HepG2 (cell line): ENCODE results near the gene CHST12. TPM values are rescaled to one million over a fixed set of nuclear protein-coding genes. Genes with fewer than 3 reads are reported as not detected.

Experiments used
- ATAC-seq: fragments of 200-7000 bp; cut with Tn5 transposase; 3 replicates; pipeline ENCODE4 v1.9.1; 2020; ENCODE audit warnings: mild to moderate bottlenecking, moderate library complexity
- BruUV-seq: library from RNA; stranded (reverse); fragments of 400-500 nt; replicated peaks from 2 replicates; lab custom pipeline; 2021; lab: Mats Ljungman, UMichigan
- CTCF ChIA-PET: fragments of 300-600 bp; formaldehyde crosslinking; extraction: SDS; loops from one replicate; lab custom pipeline; 2021; ENCODE audit warnings: low total read pairs, inconsistent platforms, low intra/inter-chr PET ratio; lab: Yijun Ruan, JAX
- POLR2A ChIA-PET: fragments of 350-600 bp; sonication (Branson Sonifier 250); formaldehyde crosslinking; loops from one replicate; lab custom pipeline; 2020; ENCODE audit warnings: antibody characterized with exemption, inconsistent platforms; lab: Yijun Ruan, JAX
- DNase-seq: peaks from one replicate; pipeline ENCODE4 v3.0.0-alpha.2; 2015; ENCODE audit warnings: low spot score
- FAIRE-seq: peaks from 3 replicates; lab custom pipeline; 2011; peaks lifted over from hg19 to GRCh38; lab: Jason Lieb, UNC
- H2AFZ ChIP-seq: one replicate; pipeline ENCODE4 v1.6.1; 2011; ENCODE audit warnings: low read length, inconsistent platforms
- H3K27ac ChIP-seq: fragments of 300-600 bp; 3 replicates; pipeline ENCODE4 v1.8.0; 2011; ENCODE audit warnings: mixed run types, mild to moderate bottlenecking, mixed read lengths, low read length, inconsistent platforms; ENCODE audit not compliant: insufficient read depth; ENCODE audit errors: extremely low read length
- H3K27me3 ChIP-seq, 2 experiments: fragments of 200-600 bp in 1 of 2; 2 replicates in 1 of 2; 3 replicates in 1 of 2; pipeline versions ENCODE4 v1.6.0 to v1.8.0; 2011; ENCODE audit warnings: low read length in 2 of 2, mild to moderate bottlenecking in 2 of 2, moderate library complexity in 2 of 2, inconsistent platforms in 1 of 2; ENCODE audit not compliant: insufficient read depth in 2 of 2, control insufficient read depth in 1 of 2
- H3K36me3 ChIP-seq, 2 experiments: fragments of 200-600 bp in 1 of 2; replicated peaks in 1 of 2; 2 replicates in 1 of 2; 3 replicates in 1 of 2; pipeline versions ENCODE4 v1.5.1 to v1.8.0; 2011; ENCODE audit warnings: low read length in 2 of 2, inconsistent platforms in 1 of 2; ENCODE audit not compliant: insufficient read depth in 2 of 2, control insufficient read depth in 1 of 2
- H3K4me1 ChIP-seq: 2 replicates; pipeline ENCODE4 v1.5.1; 2012; ENCODE audit warnings: low read length, inconsistent platforms; ENCODE audit not compliant: insufficient read depth
- H3K4me2 ChIP-seq: 2 replicates; pipeline ENCODE4 v1.6.0; 2011; ENCODE audit warnings: low read depth, low read length, inconsistent platforms
- H3K4me3 ChIP-seq, 3 experiments: fragments of 200-600 bp in 1 of 3; sonication (generic), shearing (Covaris generic) in 1 of 3; replicated peaks in 1 of 3; 2 replicates each; pipeline ENCODE4 v1.5.1; 2011 to 2016; ENCODE audit warnings: low read length in 3 of 3, inconsistent platforms in 2 of 3, low read depth in 2 of 3, mild to moderate bottlenecking in 2 of 3, control low read depth in 1 of 3, mixed read lengths in 1 of 3; ENCODE audit not compliant: insufficient read depth in 1 of 3
- H3K79me2 ChIP-seq: one replicate; pipeline ENCODE4 v1.6.1; 2011; ENCODE audit warnings: low read length, inconsistent platforms; ENCODE audit not compliant: insufficient read depth
- H3K9ac ChIP-seq: 2 replicates; pipeline ENCODE4 v1.6.0; 2011; ENCODE audit warnings: mild to moderate bottlenecking, low read depth, low read length, inconsistent platforms; ENCODE audit not compliant: insufficient read depth
- H3K9me3 ChIP-seq: 2 replicates; pipeline ENCODE4 v1.5.1; 2012; ENCODE audit warnings: mild to moderate bottlenecking, low read length
- H4K20me1 ChIP-seq: 2 replicates; pipeline ENCODE4 v1.6.0; 2011; ENCODE audit warnings: inconsistent platforms, mild to moderate bottlenecking, low read length, moderate library complexity; ENCODE audit not compliant: insufficient read depth
- CBX1 ChIP-seq: IDR thresholded peaks from one replicate; pipeline ENCODE4 v1.6.1; 2016; ENCODE audit warnings: antibody characterized with exemption, low read depth
- GLI4 ChIP-seq: sonication (generic); formaldehyde crosslinking; IDR thresholded peaks from 2 replicates; pipeline ENCODE4 v1.5.1; 2020; ENCODE audit warnings: missing genetic modification reagents, mild to moderate bottlenecking, moderate library complexity, borderline replicate concordance
- KLF13 ChIP-seq: sonication (generic); formaldehyde crosslinking; IDR thresholded peaks from 2 replicates; pipeline ENCODE4 v1.4.0; 2020; ENCODE audit warnings: mild to moderate bottlenecking, missing genetic modification reagents
- NFKB2 ChIP-seq: sonication (generic); formaldehyde crosslinking; IDR thresholded peaks from 2 replicates; pipeline ENCODE4 v1.4.0; 2020; ENCODE audit warnings: missing genetic modification reagents, borderline replicate concordance
- POLR2A ChIP-seq, 2 experiments: IDR thresholded peaks; 2 replicates each; pipeline ENCODE4 v1.6.1; 2011; ENCODE audit warnings: low read depth in 2 of 2, low read length in 2 of 2, mild to moderate bottlenecking in 1 of 2, moderate library complexity in 1 of 2; ENCODE audit not compliant: insufficient read depth in 1 of 2
- ZNF180 ChIP-seq: sonication (generic); formaldehyde crosslinking; IDR thresholded peaks from 2 replicates; pipeline ENCODE4 v1.4.0; 2020; ENCODE audit warnings: low read depth, missing genetic modification reagents, borderline replicate concordance
- ZNF331 ChIP-seq: sonication (generic); formaldehyde crosslinking; IDR thresholded peaks from 2 replicates; pipeline ENCODE4 v1.4.0; 2020; ENCODE audit warnings: missing genetic modification reagents
- ZNF354B ChIP-seq: sonication (generic); formaldehyde crosslinking; IDR thresholded peaks from 2 replicates; pipeline ENCODE4 v1.8.0; 2022; ENCODE audit warnings: mild to moderate bottlenecking, missing genetic modification reagents
- ZNF501 ChIP-seq: sonication (generic); formaldehyde crosslinking; IDR thresholded peaks from 2 replicates; pipeline ENCODE4 v1.5.1; 2020; ENCODE audit warnings: mild to moderate bottlenecking, moderate library complexity, missing genetic modification reagents
- ZNF564 ChIP-seq: sonication (generic); formaldehyde crosslinking; IDR thresholded peaks from 2 replicates; pipeline ENCODE4 v1.8.1; 2023; ENCODE audit warnings: mild to moderate bottlenecking, missing genetic modification reagents
- ZNF598 ChIP-seq: sonication (generic); formaldehyde crosslinking; IDR thresholded peaks from 2 replicates; pipeline ENCODE4 v1.5.1; 2020; ENCODE audit warnings: mild to moderate bottlenecking, missing genetic modification reagents, borderline replicate concordance
- ZNF780A ChIP-seq: sonication (generic); formaldehyde crosslinking; IDR thresholded peaks from 2 replicates; pipeline ENCODE4 v1.8.0; 2022; ENCODE audit warnings: mild to moderate bottlenecking, missing genetic modification reagents, moderate library complexity
- WGBS: methylation state at CpG from one replicate; pipeline ENCODE4 v1.1.6; 2017; ENCODE audit warnings: low lambda C conversion rate; 5-methylcytosine and 5-hydroxymethylcytosine counted together
- in situ Hi-C: cut with HindIII; loops from 2 replicates; pipeline ENCODE4 v1.10.0; 2017; ENCODE audit warnings: low pct_unique_long_range_greater_than_20kb; ENCODE audit not compliant: extremely low pct_ligation_motif_present
- intact Hi-C: fragments of 100-400 bp; cut with micrococcal nuclease; formaldehyde crosslinking; loops from one replicate; pipeline ENCODE4 v1.10.0; 2022; ENCODE audit not compliant: unreplicated experiment
- polyA plus RNA-seq, 8 experiments: library from polyadenylated mRNA; depleted of rRNA in 3 of 8; stranded (reverse) in 7 of 8; unstranded in 1 of 8; fragments of >200 nt; fragmentation: Illumina TruSeq in 4 of 8; extraction: Trizol in 4 of 8; gene quantifications; 2 replicates each; pipeline versions ENCODE4 v1.2.1 to v1.2.3, GENCODE V29; 2011 to 2016; ENCODE audit warnings: low read depth in 4 of 8, missing spikeins in 1 of 8, mixed read lengths in 1 of 8; ENCODE audit not compliant: insufficient read depth in 1 of 8
- total RNA-seq, 5 experiments: library from RNA; depleted of rRNA; stranded (reverse); fragments of >200 nt; fragmentation: Illumina TruSeq; extraction: Trizol; gene quantifications; 2 replicates each; pipeline ENCODE4 v1.2.3, GENCODE V29; 2016; ENCODE audit warnings: low read depth in 1 of 5
- TF ChIP-seq, protein P1 (sequence below): fragments of 450-650 bp; IDR thresholded peaks from 2 replicates; pipeline ENCODE4 v1.6.1; 2016
- TF ChIP-seq, protein P2 (sequence below): sonication (generic); formaldehyde crosslinking; IDR thresholded peaks from 2 replicates; pipeline ENCODE4 v1.5.0; 2020; ENCODE audit warnings: missing genetic modification reagents, mild to moderate bottlenecking, borderline replicate concordance
- TF ChIP-seq, protein P3 (sequence below): sonication (generic); formaldehyde crosslinking; conservative IDR thresholded peaks from 2 replicates; pipeline ENCODE4 v1.8.1; 2023; ENCODE audit warnings: missing genetic modification reagents
- TF ChIP-seq, protein P4 (sequence below): IDR thresholded peaks from 2 replicates; pipeline ENCODE4 v1.6.1; 2012; ENCODE audit warnings: low read length, improper control_type of control experiment

CHST12 gene
- total and polyA plus RNA-seq, 2 of the 13 experiments (the other 11 are each of a cell fraction or from before 2014, with no cell fraction given): 6.4 to 15.8 TPM

DNA sequence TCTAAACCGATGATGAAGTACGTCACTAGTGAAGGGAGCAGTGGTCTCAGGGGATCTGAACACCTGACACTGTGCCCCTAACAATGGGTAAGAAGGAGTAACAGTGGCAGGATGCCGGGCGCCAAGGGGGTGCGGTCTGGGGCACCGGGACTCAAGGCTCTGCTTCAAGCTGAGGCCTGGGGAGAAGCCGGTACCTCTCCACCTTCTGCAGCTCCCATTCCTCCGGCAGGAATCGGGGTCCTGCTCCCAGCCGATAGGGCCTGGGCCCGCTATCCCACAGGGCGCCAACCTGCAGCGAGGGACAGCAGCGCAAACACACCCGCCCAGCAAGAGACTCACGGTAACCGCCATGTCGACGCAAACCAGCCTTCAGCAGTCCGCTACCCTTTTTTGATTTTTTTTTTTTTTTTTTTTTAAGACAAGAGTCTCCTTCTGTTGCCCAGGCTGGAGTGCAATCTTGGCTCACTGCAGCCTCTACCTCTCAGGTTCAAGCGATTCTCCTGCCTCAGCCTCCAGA, 8.8 kb upstream of the CHST12 start:
- intact Hi-C loops: loop anchor here (5.0 kb wide), 1 partner anchor 32 kb away; no protein-coding TSS in a partner anchor
- Histone ChIP-seq H4K20me1 (no peaks in the 10 kb centered on the region), H3K27me3 (no peaks in the 10 kb centered on the region), H2AFZ (no peak overlapping the region), H3K9ac (no peak overlapping the region), H3K4me2 (no peak overlapping the region), H3K9me3 (no peaks in the 10 kb centered on the region), H3K4me3 (no peak overlapping the region), H3K27ac (no peak overlapping the region), H3K79me2 (no peaks in the 10 kb centered on the region), H3K36me3 (no peaks in the 10 kb centered on the region), H3K4me1 (peaks cover 54% of the 10 kb centered on the region)
- no peak for FAIRE-seq
- BruUV-seq: no TSS peak
- in situ Hi-C loops: no loop called here
- CTCF ChIA-PET: no interaction called here
- no peak for ATAC-seq
- TF ChIP-seq GLI4 (CRISPR knock-in tag) (no peak), KLF13 (CRISPR knock-in tag) (no peak), NFKB2 (no peak), ZNF564 (CRISPR knock-in tag) (no peak), ZNF501 (CRISPR knock-in tag) (no peak), ZNF354B (CRISPR knock-in tag) (no peak), ZNF180 (CRISPR knock-in tag) (no peak), POLR2A (IDR thresholded peaks at IDR 0.05; ENCODE audit: insufficient read depth in 1 of 2, low read depth in 2 of 2, low read length in 2 of 2) (no peak), ZNF598 (CRISPR knock-in tag) (no peak), CBX1 (no peak), ZNF331 (CRISPR knock-in tag) (no peak), ZNF780A (no peak)
- TF ChIP-seq, protein P1, sequence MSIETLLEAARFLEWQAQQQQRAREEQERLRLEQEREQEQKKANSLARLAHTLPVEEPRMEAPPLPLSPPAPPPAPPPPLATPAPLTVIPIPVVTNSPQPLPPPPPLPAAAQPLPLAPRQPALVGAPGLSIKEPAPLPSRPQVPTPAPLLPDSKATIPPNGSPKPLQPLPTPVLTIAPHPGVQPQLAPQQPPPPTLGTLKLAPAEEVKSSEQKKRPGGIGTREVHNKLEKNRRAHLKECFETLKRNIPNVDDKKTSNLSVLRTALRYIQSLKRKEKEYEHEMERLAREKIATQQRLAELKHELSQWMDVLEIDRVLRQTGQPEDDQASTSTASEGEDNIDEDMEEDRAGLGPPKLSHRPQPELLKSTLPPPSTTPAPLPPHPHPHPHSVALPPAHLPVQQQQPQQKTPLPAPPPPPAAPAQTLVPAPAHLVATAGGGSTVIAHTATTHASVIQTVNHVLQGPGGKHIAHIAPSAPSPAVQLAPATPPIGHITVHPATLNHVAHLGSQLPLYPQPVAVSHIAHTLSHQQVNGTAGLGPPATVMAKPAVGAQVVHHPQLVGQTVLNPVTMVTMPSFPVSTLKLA: no peak
- TF ChIP-seq, protein P2, sequence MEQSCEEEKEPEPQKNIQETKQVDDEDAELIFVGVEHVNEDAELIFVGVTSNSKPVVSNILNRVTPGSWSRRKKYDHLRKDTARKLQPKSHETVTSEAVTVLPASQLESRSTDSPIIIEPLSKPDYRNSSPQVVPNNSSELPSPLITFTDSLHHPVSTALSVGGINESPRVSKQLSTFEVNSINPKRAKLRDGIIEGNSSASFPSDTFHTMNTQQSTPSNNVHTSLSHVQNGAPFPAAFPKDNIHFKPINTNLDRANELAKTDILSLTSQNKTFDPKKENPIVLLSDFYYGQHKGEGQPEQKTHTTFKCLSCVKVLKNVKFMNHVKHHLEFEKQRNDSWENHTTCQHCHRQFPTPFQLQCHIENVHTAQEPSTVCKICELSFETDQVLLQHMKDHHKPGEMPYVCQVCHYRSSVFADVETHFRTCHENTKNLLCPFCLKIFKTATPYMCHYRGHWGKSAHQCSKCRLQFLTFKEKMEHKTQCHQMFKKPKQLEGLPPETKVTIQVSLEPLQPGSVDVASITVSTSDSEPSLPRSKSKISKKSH: no peak
- TF ChIP-seq, protein P3, sequence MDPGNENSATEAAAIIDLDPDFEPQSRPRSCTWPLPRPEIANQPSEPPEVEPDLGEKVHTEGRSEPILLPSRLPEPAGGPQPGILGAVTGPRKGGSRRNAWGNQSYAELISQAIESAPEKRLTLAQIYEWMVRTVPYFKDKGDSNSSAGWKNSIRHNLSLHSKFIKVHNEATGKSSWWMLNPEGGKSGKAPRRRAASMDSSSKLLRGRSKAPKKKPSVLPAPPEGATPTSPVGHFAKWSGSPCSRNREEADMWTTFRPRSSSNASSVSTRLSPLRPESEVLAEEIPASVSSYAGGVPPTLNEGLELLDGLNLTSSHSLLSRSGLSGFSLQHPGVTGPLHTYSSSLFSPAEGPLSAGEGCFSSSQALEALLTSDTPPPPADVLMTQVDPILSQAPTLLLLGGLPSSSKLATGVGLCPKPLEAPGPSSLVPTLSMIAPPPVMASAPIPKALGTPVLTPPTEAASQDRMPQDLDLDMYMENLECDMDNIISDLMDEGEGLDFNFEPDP (CRISPR knock-in tag): no peak
- TF ChIP-seq, protein P4, sequence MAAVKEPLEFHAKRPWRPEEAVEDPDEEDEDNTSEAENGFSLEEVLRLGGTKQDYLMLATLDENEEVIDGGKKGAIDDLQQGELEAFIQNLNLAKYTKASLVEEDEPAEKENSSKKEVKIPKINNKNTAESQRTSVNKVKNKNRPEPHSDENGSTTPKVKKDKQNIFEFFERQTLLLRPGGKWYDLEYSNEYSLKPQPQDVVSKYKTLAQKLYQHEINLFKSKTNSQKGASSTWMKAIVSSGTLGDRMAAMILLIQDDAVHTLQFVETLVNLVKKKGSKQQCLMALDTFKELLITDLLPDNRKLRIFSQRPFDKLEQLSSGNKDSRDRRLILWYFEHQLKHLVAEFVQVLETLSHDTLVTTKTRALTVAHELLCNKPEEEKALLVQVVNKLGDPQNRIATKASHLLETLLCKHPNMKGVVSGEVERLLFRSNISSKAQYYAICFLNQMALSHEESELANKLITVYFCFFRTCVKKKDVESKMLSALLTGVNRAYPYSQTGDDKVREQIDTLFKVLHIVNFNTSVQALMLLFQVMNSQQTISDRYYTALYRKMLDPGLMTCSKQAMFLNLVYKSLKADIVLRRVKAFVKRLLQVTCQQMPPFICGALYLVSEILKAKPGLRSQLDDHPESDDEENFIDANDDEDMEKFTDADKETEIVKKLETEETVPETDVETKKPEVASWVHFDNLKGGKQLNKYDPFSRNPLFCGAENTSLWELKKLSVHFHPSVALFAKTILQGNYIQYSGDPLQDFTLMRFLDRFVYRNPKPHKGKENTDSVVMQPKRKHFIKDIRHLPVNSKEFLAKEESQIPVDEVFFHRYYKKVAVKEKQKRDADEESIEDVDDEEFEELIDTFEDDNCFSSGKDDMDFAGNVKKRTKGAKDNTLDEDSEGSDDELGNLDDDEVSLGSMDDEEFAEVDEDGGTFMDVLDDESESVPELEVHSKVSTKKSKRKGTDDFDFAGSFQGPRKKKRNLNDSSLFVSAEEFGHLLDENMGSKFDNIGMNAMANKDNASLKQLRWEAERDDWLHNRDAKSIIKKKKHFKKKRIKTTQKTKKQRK: no peak
- WGBS: 79% methylated on average over 18 of the region's 21 CpGs
- DNase-seq: no peak
- POLR2A ChIA-PET: interaction anchor here (2.1 kb wide), 1 partner anchor 8 kb away, joined by 6 read pairs; the partner anchor contains the start of gene CHST12
